Right atrium auricular region (tissue), 2 donors: ENCODE results near the gene MCTP2. TPM values are rescaled to one million over a fixed set of nuclear protein-coding genes. Genes with fewer than 3 reads are reported as not detected.

Experiments
- DNase-seq: peaks from one replicate; pipeline ENCODE4 v3.0.0-alpha.2; 2019; ENCODE audit warnings: low spot score
- H3K27ac ChIP-seq, 2 donors: fragments of 200-600 bp; sonication (generic); 1 replicate in 1 of 2; 2 replicates in 1 of 2; pipeline ENCODE4 v1.5.1; 2016 to 2019
- H3K27me3 ChIP-seq, 2 donors: fragments of 200-600 bp; sonication (generic); one replicate each; pipeline versions ENCODE4 v1.5.1 to v1.6.0; 2017 to 2019
- H3K36me3 ChIP-seq: fragments of 200-600 bp; sonication (generic); one replicate; pipeline ENCODE4 v1.5.1; 2016
- H3K4me1 ChIP-seq, 2 donors: fragments of 200-600 bp; sonication (generic); one replicate each; pipeline versions ENCODE4 v1.5.1 to v1.6.0; 2017 to 2019
- H3K4me3 ChIP-seq, 2 donors: fragments of 200-600 bp; sonication (generic); 1 replicate in 1 of 2; 2 replicates in 1 of 2; pipeline ENCODE4 v1.5.1; 2017 to 2019; ENCODE audit warnings: mild to moderate bottlenecking in 1 of 2, moderate library complexity in 1 of 2
- H3K9me3 ChIP-seq, 2 donors: fragments of 200-600 bp; sonication (generic); one replicate each; pipeline ENCODE4 v1.5.1; 2019
- total RNA-seq, 2 donors: library from RNA; depleted of rRNA; stranded (reverse); fragments of >200 nt; gene quantifications; one replicate each; pipeline ENCODE4 v1.1.0, GENCODE V29; 2016
- TF ChIP-seq, protein P1 (sequence below), 2 donors: fragments of 200-600 bp; sonication (generic); IDR thresholded peaks; one replicate each; pipeline ENCODE4 v1.5.1; 2019; ENCODE audit warnings: antibody characterized with exemption in 2 of 2

MCTP2 gene
- total RNA-seq, 2 donors from 2014 or later = 2.0 to 5.6 TPM

DNA sequence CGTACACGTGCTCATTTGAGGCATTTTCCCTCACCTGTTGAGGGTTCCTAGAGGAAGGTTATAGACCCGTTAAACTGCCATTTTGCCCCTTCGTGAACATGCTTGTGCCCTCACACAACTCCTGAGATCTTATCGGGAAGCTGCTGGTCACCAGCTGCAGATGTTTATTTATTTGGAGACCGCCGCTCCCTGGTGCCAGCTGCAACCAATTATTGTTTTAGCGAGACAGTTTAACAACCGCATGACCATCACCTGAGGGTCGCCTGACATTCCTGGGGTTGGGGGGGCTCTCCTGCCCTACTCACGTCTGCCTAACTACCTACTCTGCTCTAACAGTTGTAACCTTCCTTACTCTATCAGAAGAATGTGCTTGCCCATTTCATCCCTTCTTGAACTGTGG, 292.5 kb downstream of the MCTP2 start:
- Histone ChIP-seq H3K4me3 (no peak overlapping the region), H3K4me1 (no peaks in the 10 kb centered on the region), H3K36me3 (no peaks in the 10 kb centered on the region), H3K9me3 (no peaks in the 10 kb centered on the region), H3K27me3 (no peaks in the 10 kb centered on the region), H3K27ac (no peak overlapping the region)
- no peak for DNase-seq
- TF ChIP-seq, protein P1, sequence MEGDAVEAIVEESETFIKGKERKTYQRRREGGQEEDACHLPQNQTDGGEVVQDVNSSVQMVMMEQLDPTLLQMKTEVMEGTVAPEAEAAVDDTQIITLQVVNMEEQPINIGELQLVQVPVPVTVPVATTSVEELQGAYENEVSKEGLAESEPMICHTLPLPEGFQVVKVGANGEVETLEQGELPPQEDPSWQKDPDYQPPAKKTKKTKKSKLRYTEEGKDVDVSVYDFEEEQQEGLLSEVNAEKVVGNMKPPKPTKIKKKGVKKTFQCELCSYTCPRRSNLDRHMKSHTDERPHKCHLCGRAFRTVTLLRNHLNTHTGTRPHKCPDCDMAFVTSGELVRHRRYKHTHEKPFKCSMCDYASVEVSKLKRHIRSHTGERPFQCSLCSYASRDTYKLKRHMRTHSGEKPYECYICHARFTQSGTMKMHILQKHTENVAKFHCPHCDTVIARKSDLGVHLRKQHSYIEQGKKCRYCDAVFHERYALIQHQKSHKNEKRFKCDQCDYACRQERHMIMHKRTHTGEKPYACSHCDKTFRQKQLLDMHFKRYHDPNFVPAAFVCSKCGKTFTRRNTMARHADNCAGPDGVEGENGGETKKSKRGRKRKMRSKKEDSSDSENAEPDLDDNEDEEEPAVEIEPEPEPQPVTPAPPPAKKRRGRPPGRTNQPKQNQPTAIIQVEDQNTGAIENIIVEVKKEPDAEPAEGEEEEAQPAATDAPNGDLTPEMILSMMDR (IDR thresholded peaks at IDR 0.05) = no peak

DNA sequence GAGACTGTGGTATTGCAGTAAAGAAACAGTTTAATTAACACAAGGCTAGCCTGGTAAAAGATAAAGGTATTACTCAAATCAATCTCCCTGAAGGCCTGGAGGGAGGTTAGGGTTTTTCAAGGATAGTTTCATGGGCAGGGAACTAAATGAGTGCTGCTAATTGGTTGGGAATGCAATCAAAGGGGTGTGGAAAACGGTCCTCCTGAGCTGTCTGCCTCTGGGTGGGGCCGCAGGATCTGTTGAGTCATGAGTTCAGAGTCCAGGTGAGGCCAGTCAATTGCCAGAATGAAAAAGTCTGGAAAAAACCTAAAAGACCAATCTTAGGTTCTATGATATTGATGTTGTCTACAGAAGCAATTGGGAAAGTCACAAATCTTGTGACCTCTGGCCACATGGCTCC, 293.2 kb downstream of the MCTP2 start:
- H3K27ac ChIP-seq = no peak overlapping the region
- no peak for DNase-seq

DNA sequence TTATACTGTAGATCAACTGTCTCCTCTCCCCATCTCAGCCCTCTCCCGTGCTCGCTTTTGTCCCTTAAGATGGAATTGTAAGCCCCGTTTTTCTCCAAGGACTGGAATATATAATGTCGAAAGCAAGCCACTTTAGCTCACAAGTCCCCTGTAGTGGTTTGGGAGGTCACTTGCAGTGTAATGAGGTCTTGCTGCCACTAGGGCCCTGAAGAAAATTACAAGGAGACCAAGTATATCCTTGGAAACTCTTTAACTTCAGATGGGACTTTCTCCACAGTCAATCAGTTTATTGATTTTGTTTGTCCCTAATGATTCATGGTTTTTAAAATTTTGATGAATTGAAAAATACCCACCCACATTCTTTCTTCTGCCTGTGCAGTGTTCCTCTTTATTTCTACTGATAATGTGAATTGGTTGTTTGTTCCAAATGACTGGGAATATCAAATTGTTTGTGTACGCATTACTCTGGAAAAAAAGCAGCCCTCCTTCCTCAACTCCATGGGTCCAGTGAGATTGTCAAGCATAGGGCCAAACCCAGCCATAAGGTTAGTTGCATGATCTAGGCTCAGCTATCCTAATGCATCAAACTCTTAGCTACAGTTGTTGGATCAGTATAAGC, 294.8 kb downstream of the MCTP2 start:
- Histone ChIP-seq H3K4me3 (no peak overlapping the region), H3K36me3 (no peaks in the 10 kb centered on the region), H3K4me1 (no peaks in the 10 kb centered on the region), H3K27me3 (no peaks in the 10 kb centered on the region), H3K27ac (no peak overlapping the region), H3K9me3 (no peaks in the 10 kb centered on the region)
- no peak for DNase-seq
- TF ChIP-seq, protein P1 (IDR thresholded peaks at IDR 0.05) = peak in 1 of 2 donors; percentile 37

More for the DNA sequence above, 293.2 kb downstream of the MCTP2 start:
- no peak overlapping the region for H3K4me3 ChIP-seq
- H3K27me3 ChIP-seq = no peaks in the 10 kb centered on the region
- H3K4me1 ChIP-seq = no peaks in the 10 kb centered on the region
- H3K36me3 ChIP-seq = no peaks in the 10 kb centered on the region
- TF ChIP-seq, protein P1 (IDR thresholded peaks at IDR 0.05) = no peak
- H3K9me3 ChIP-seq = no peaks in the 10 kb centered on the region

DNA sequence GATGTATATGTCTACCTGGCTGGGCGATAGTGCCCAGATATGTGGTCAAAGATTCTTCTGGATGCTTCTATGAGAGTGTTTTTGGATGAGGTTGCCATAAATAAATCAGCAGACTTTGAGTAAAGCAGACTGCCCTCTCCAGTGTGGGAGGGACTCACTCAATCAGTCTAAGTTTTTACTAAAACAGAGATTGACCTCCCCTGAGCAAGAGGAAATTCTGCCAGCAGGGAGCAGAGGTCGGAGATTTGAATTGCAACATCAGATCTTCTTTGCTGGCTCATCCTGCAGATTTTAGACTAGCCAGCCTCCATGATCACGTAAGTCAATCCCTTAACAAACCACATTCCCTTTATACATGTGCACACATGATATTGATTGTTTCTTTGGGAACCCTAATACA, 300.9 kb downstream of the MCTP2 start:
- TF ChIP-seq, protein P1 (IDR thresholded peaks at IDR 0.05) = no peak
- H3K4me3 ChIP-seq = no peak overlapping the region
- H3K4me1 ChIP-seq = no peaks in the 10 kb centered on the region
- H3K27ac ChIP-seq = no peak overlapping the region
- no peak for DNase-seq
- no peaks in the 10 kb centered on the region for H3K36me3 ChIP-seq
- no peaks in the 10 kb centered on the region for H3K9me3 ChIP-seq
- no peaks in the 10 kb centered on the region for H3K27me3 ChIP-seq
